GM18499 (cell line): ENCODE data around the gene ANO8.
"Not testable (repeated sequence)": the region's sequence is repeated elsewhere in the genome, so short reads cannot be mapped to it uniquely, and the experiment has no call there.

ENCODE experiments used
- ATAC-seq: cut with Tn5 transposase; IDR thresholded peaks from one replicate; pipeline ENCODE4 v1.9.1; 2021; ENCODE audit warnings: moderate number of reproducible peaks; ENCODE audit not compliant: insufficient read depth, unreplicated experiment

ANO8 gene

GRCh38 chr19:17295551-17295950 is 39.1 kb downstream of the ANO8 start:
- not testable (repeated sequence) for ATAC-seq

- ATAC-seq = no peak
Observed at GRCh38 chr19:17294051-17294891, 40.4 kb downstream of the ANO8 start.

DNA sequence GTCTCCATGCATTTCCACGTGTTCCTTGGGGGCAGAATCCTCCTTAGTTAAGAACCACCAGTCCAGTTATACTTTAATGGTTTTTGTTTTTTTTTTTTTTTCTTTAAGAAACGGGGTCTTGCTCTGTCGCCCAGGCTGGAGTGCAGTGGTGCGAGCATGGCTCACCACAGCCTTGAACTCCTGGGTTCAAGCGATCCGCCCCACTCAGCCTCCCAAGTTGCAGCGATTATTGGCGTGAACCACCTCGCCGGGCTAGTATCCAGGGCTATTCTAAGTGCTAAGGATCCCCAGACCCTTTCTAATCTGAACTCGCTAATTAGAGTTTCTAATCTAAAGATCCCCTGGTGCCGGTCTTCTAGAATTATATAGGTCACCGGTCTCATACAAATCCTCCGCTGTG is 41.0 kb downstream of the ANO8 start:
- ATAC-seq = no peak

DNA sequence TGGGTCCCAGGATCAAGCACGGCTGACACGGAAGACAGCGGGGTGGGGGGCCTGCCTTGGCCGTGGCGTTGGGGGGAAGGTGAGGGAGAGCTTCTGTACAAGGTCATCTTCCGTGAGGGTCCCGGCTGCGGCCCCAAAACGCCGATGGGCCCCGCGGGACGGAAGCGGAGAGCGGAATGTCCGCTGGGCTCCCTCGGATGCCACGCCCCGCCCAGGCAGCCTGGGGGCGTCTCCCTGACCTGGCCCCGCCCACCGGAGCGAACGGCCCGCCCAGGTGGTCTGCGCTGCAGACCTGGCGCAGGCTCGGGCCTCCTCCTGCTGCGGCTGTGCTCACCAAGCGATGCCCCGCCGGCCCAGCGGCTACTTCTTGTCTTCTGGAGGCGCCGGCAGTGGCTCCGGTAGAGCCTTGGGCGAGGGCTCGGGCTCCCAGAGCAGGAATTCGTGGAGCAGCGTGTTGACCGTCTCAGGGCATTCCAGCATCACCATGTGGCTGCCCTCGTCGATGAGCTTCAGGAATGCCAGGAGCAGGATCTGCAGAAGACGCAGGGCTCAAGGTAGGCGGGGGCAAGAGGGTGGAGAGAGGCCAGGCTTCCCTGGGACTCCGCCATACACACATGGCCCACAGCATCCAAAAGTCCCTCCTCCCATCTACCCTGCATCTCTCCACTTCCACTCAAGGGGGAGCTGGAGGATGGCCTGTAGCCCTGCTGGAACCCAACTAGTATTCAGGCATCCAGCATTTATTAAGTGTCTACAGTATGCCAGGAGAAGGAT is 42.2 kb downstream of the ANO8 start:
- ATAC-seq = no peak

DNA sequence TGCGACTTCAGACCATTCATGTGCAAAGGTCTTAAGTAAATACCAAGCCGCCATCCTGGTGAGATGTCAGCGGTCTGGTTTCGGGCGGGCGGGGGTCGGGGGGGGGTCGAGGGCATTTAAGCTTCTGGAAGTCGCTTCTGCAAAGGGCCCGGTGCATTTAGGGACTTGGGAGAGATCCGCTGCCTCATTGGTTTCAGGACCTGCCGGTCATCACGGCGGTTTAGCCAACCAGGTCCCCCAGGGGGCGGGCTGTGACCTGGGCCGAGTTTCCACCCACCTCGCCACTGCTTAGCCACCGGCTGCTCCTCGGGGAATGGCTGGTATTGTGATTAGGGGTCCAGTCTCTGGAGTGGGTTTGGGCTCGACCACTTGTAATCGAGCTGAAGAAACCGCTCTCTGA is 45.2 kb downstream of the ANO8 start:
- ATAC-seq = no peak

- no peak for ATAC-seq
Observed at GRCh38 chr19:17286752-17287151, 47.9 kb downstream of the ANO8 start.

DNA sequence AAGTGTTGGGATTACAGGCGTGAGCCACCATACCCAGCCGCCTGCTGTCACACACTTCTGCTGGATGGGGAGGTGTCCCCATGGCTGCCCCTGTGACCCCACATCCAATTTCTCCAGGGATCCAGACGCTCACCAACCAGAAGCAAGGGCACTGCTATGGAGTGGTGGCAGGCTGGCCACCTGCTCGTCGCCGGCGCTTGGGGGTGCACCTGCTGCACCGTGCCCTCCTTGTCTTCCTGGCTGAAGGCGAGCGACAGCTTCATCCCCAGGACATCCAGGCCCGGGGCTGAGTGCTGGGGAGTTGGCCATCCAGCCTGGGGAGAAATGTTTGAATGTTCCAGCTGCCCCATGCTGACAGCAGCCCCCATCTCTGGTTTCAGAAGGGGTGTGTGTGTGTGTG is 48.4 kb downstream of the ANO8 start:
- ATAC-seq = no peak

DNA sequence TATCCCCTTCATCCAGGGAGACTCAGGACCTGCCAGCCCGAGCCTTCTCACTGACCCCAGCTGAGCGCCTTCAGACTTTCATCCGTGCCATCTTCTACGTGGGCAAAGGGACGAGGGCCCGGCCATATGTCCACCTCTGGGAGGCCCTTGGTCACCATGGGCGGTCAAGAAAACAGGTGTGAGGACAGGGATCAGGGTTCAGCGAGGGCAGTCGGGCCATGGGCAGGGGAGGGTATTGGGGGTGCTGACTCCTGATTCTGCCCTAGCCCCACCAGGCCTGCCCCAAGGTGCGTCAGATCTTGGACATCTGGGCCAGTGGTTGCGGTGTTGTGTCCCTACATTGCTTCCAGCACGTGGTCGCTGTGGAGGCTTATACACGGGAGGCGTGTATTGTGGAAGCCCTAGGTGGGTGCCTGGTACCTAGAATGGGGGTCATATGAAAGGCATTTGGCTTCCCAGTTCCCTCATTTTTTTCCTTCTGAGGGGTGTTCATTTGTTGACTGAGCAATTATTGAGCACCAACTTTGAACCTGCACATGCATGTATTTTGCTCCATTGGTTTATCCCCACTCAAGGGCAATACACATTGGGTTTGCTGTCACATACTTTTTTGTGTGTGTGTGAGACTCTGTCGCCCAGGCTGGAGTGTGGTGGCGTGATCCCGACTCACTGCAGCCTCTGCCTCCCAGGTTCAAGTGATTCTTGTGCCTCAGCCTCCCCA is 49.1 kb downstream of the ANO8 start:
- no peak for ATAC-seq

GRCh38 chr19:17283504-17283996 is 51.1 kb downstream of the ANO8 start:
- ATAC-seq = no peak

DNA sequence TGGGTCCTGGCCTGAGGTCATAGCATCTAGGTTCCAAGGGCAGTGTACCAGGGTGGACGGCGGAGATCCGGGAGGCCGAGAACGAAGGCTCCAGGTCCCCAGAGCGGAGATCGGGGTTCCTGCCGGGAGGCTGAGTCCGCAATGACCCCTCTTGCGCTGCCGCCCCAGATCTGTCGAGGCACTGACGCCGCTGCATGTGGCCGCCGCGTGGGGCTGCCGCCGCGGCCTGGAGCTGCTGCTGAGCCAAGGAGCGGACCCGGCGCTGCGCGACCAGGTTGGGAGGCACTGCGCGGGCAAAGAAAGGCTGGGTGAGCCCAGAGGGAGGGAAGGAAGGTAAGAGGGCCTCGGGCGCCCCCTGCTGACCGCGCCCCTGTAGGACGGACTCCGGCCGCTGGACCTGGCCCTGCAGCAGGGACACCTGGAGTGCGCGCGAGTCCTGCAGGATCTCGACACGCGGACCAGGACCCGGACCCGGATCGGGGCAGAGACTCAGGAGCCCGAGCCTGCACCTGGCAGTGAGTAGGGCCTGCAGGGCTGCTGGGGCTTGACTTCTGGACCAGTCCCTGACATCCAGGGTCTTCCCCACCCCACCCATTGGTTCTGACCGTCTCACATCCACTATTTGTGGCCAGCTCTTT is 52.0 kb downstream of the ANO8 start:
- no peak for ATAC-seq

- ATAC-seq = no peak
Observed at GRCh38 chr19:17281391-17282304, 53.0 kb downstream of the ANO8 start, which contains the start of gene ANKLE1. Gene ANKLE1 (plus strand): TSS chr19:17281901. CDS start chr19:17281921, 20 bp downstream.

DNA sequence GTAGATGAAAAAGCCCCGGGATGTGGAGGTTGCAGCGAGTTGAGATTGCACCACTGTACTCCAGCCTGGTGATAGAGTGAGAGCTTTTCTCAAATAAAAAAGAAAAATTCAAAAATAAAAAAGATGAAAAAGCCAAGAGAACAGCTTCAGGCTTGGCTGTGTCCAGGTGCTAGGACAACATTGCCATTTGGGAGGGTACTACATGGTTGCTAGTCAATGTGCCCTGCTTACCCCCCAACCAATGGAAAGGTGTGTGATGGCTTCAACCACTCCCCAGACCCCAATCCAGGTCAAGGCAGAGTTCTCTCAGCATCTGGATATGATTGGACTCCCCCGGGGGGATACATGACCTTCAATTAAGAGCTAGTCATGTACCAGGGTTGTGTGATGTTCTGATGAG is 55.2 kb downstream of the ANO8 start:
- no peak for ATAC-seq

- ATAC-seq = no peak
Observed at GRCh38 chr19:17275441-17276175, 59.0 kb downstream of the ANO8 start.

DNA sequence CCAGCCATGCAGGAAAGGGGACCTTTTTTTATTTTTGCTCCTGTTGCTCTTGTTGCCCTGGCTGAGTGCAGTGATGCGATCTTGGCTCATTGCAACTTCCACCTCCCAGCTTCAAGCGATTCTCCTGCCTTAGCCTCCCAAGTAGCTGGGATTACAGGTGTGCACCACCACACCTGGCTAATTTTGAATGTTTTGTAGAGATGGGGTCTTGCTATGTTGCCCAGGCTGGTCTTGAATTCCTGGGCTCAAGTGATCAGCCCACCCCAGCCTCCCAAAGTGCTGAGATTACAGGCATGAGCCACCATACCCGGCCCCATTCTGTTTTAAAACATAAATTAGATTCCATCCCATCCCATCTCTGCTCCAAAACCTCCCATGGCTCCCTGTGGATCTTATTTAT is 59.8 kb downstream of the ANO8 start:
- not testable (repeated sequence) for ATAC-seq
